A204.1 (cell line): ENCODE results near the gene RASL10A.
A peak's percentile ranks its signal among the peaks of the same experiment; 100 is the strongest.

Experiments
- FAIRE-seq: peaks from 2 replicates; lab custom pipeline; 2012; peaks lifted over from hg19 to GRCh38; lab: Jason Lieb, UNC

Gene RASL10A

GRCh38 chr22:29267858-29268510, 47.5 kb downstream of the RASL10A start, which contains the start of the genes EWSR1 and RHBDD3:
Gene EWSR1 (plus strand): TSS chr22:29268268. CDS start chr22:29268337, 69 bp downstream.
Gene RHBDD3 (minus strand): TSS chr22:29267981. CDS start chr22:29265626, 2,355 bp downstream.
- FAIRE-seq = peak; percentile 27

DNA sequence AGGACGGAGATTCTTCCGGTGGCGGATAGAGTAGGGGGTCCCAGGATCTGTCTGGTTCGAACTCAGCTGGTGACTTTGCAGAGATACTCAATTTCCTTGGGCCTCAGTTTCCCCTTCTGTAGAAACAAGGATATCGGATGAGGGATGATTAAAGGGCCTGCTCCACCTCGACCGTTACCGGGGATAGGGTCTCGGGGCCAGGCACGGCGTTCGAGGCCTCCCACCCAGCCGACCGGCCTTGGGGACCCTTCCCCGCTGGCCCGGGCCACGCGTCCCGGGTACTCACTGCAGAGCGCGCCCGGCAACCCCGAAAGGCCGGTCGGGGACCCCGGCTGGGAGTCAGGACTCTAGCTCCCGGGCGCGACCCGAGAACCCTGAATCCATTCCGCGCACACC, 48.0 kb downstream of the RASL10A start:
- FAIRE-seq = no peak

- FAIRE-seq = no peak
Observed at GRCh38 chr22:29266564-29267461, 48.7 kb downstream of the RASL10A start.

- no peak for FAIRE-seq
Observed at GRCh38 chr22:29265929-29266328, 49.6 kb downstream of the RASL10A start.

GRCh38 chr22:29265305-29265704, 50.2 kb downstream of the RASL10A start:
- no peak for FAIRE-seq

- FAIRE-seq = no peak
Observed at GRCh38 chr22:29263791-29264276, 51.7 kb downstream of the RASL10A start.
